Measurements from ENCODE around the gene LRRIQ4.

LRRIQ4 gene

GRCh38 chr3:169846458-169847193 lies 34.0 kb downstream of the LRRIQ4 start:
- no peak for TF ChIP-seq CTCF (IDR thresholded peaks at IDR 0.05)
- no peak overlapping the region for H3K27ac ChIP-seq
- H3K9me3 ChIP-seq: no peaks in the 10 kb centered on the region
- intact Hi-C loops (cut with DNase I; ENCODE audit: low total_unique reads): no loop called here
- H3K36me3 ChIP-seq: no peaks in the 10 kb centered on the region
- DNase-seq: no peak
- H3K4me3 ChIP-seq: no peak overlapping the region
- H3K4me1 ChIP-seq: no peaks in the 10 kb centered on the region
- H3K27me3 ChIP-seq: peaks cover 0 to 7% of the 10 kb centered on the region in 2 donors

- intact Hi-C loops (cut with DNase I; ENCODE audit: low total_unique reads): no loop called here
- H3K27me3 ChIP-seq: peaks cover 0 to 10% of the 10 kb centered on the region in 2 donors
- no peak for DNase-seq
- H3K9me3 ChIP-seq: no peaks in the 10 kb centered on the region
- TF ChIP-seq CTCF (IDR thresholded peaks at IDR 0.05): no peak
- H3K27ac ChIP-seq: no peak overlapping the region
- H3K4me3 ChIP-seq: no peak overlapping the region
- H3K4me1 ChIP-seq: no peaks in the 10 kb centered on the region
- H3K36me3 ChIP-seq: no peaks in the 10 kb centered on the region
Observed at GRCh38 chr3:169847896-169848295, 35.2 kb downstream of the LRRIQ4 start.

GRCh38 chr3:169848741-169849140 lies 36.1 kb downstream of the LRRIQ4 start:
- Histone ChIP-seq H3K9me3 (no peaks in the 10 kb centered on the region), H3K27me3 (peaks cover 0 to 10% of the 10 kb centered on the region in 2 donors), H3K4me3 (no peak overlapping the region), H3K4me1 (no peaks in the 10 kb centered on the region), H3K36me3 (no peaks in the 10 kb centered on the region), H3K27ac (no peak overlapping the region)
- TF ChIP-seq CTCF (IDR thresholded peaks at IDR 0.05): no peak
- DNase-seq: no peak
- intact Hi-C loops (cut with DNase I; ENCODE audit: low total_unique reads): no loop called here

- H3K9me3 ChIP-seq: no peaks in the 10 kb centered on the region
- H3K4me1 ChIP-seq: no peaks in the 10 kb centered on the region
- no peak overlapping the region for H3K4me3 ChIP-seq
- H3K27ac ChIP-seq: no peak overlapping the region
- no peak for DNase-seq
- peaks cover 0 to 18% of the 10 kb centered on the region in 2 donors for H3K27me3 ChIP-seq
- TF ChIP-seq CTCF (IDR thresholded peaks at IDR 0.05): no peak
- H3K36me3 ChIP-seq: no peaks in the 10 kb centered on the region
- intact Hi-C loops (cut with DNase I; ENCODE audit: low total_unique reads): no loop called here
Observed at GRCh38 chr3:169850618-169851017, 37.9 kb downstream of the LRRIQ4 start.

- no peak overlapping the region for H3K4me3 ChIP-seq
- intact Hi-C loops (cut with DNase I; ENCODE audit: low total_unique reads): no loop called here
Observed at GRCh38 chr3:169855514-169855913, 42.8 kb downstream of the LRRIQ4 start.

More at GRCh38 chr3:169855514-169855913, 42.8 kb downstream of the LRRIQ4 start:
- Histone ChIP-seq H3K27me3 (peaks cover 0 to 16% of the 10 kb centered on the region in 2 donors), H3K4me1 (no peaks in the 10 kb centered on the region), H3K9me3 (no peaks in the 10 kb centered on the region), H3K27ac (no peak overlapping the region), H3K36me3 (no peaks in the 10 kb centered on the region)
- DNase-seq: no peak
- TF ChIP-seq CTCF (IDR thresholded peaks at IDR 0.05): no peak
